MM.1S (cell line): ENCODE results near the gene CATSPERZ.
A peak's percentile ranks its signal among the peaks of the same experiment; 100 is the strongest.

Experiments used
- DNase-seq: peaks from one replicate; pipeline ENCODE4 v3.0.0-alpha.2; 2015
- H2AFZ ChIP-seq: fragments of 300-600 bp; sonication (generic); 2 replicates; pipeline ENCODE4 v1.6.0; 2016; ENCODE audit warnings: antibody characterized with exemption, low read length
- H3F3A ChIP-seq: fragments of 300-600 bp; sonication (generic); 2 replicates; pipeline ENCODE4 v1.6.1; 2016; ENCODE audit warnings: mild to moderate bottlenecking, antibody characterized with exemption, low read length, moderate library complexity, mixed read lengths; ENCODE audit not compliant: insufficient read depth
- H3K27ac ChIP-seq: fragments of 300-600 bp; sonication (generic); 2 replicates; pipeline ENCODE4 v1.5.1; 2016; ENCODE audit warnings: mild to moderate bottlenecking, low read length
- H3K27me3 ChIP-seq: fragments of 300-600 bp; sonication (generic); replicated peaks from 2 replicates; pipeline ENCODE4 v1.6.0; 2016; ENCODE audit warnings: low read length; ENCODE audit not compliant: insufficient read depth
- H3K36me3 ChIP-seq: fragments of 300-600 bp; sonication (generic); replicated peaks from 2 replicates; pipeline ENCODE4 v1.6.1; 2016; ENCODE audit warnings: mild to moderate bottlenecking, low read length, mixed read lengths; ENCODE audit not compliant: insufficient read depth
- H3K4me1 ChIP-seq: fragments of 300-600 bp; sonication (generic); 2 replicates; pipeline ENCODE4 v1.6.1; 2016; ENCODE audit warnings: low read length, mixed read lengths
- H3K4me2 ChIP-seq: fragments of 300-600 bp; sonication (generic); 2 replicates; pipeline ENCODE4 v1.6.0; 2016; ENCODE audit warnings: low read depth, low read length
- H3K4me3 ChIP-seq: fragments of 300-600 bp; sonication (generic); 2 replicates; pipeline ENCODE4 v1.5.1; 2016; ENCODE audit warnings: low read length, mixed read lengths
- H3K79me2 ChIP-seq: fragments of 300-600 bp; sonication (generic); 2 replicates; pipeline ENCODE4 v1.6.1; 2016; ENCODE audit warnings: mixed run types, low read length, mixed read lengths
- H3K9ac ChIP-seq: fragments of 300-600 bp; sonication (generic); 2 replicates; pipeline ENCODE4 v1.6.1; 2016; ENCODE audit warnings: low read length, mixed read lengths
- H3K9me2 ChIP-seq: fragments of 300-600 bp; sonication (generic); replicated peaks from 2 replicates; pipeline ENCODE4 v1.6.1; 2016; ENCODE audit warnings: mild to moderate bottlenecking, low read length, mixed read lengths; ENCODE audit not compliant: insufficient read depth
- H3K9me3 ChIP-seq: fragments of 300-600 bp; sonication (generic); replicated peaks from 2 replicates; pipeline ENCODE4 v1.6.1; 2016; ENCODE audit warnings: mild to moderate bottlenecking, low read length, mixed read lengths; ENCODE audit not compliant: insufficient read depth
- H4K20me1 ChIP-seq: fragments of 300-600 bp; sonication (generic); 2 replicates; pipeline ENCODE4 v1.6.1; 2016; ENCODE audit warnings: mild to moderate bottlenecking, low read length, moderate library complexity, mixed read lengths; ENCODE audit not compliant: insufficient read depth
- CTCF ChIP-seq: fragments of 300-600 bp; sonication (generic); IDR thresholded peaks from 2 replicates; pipeline ENCODE4 v1.5.1; 2016; ENCODE audit warnings: antibody characterized with exemption, low read length, mixed read lengths
- EZH2 ChIP-seq: fragments of 300-600 bp; sonication (generic); optimal IDR thresholded peaks from 2 replicates; pipeline ENCODE3; 2017; ENCODE audit warnings: low read depth, mild to moderate bottlenecking, antibody characterized with exemption, low read length, mixed read lengths
- EZH2phosphoT487 ChIP-seq: fragments of 300-600 bp; sonication (generic); IDR thresholded peaks from 2 replicates; pipeline ENCODE4 v1.6.1; 2018; ENCODE audit warnings: antibody characterized with exemption, low read length

CATSPERZ gene

GRCh38 chr11:64285885-64286800, 14.0 kb upstream of the CATSPERZ start:
- Histone ChIP-seq H4K20me1 (no peaks in the 10 kb centered on the region), H3K79me2 (peaks cover 29% of the 10 kb centered on the region), H3K27ac (peak overlapping the region; percentile 9; the same call in 1 of the 2 replicates), H3K4me2 (peak overlapping the region; percentile 98), H2AFZ (peak overlapping the region; percentile 24; the same call in 1 of the 2 replicates), H3K27me3 (peaks cover 9% of the 10 kb centered on the region), H3K9ac (peak overlapping the region; percentile 60), H3K9me2 (no peaks in the 10 kb centered on the region), H3K4me3 (peak overlapping the region; percentile 75), H3K36me3 (no peaks in the 10 kb centered on the region), H3K9me3 (no peaks in the 10 kb centered on the region), H3F3A (peaks cover 12% of the 10 kb centered on the region), H3K4me1 (peaks cover 10% of the 10 kb centered on the region)
- DNase-seq, result peak; percentile 69
- TF ChIP-seq CTCF, result peak; percentile 60
- TF ChIP-seq EZH2, result no peak
- no peak for TF ChIP-seq EZH2phosphoT487

GRCh38 chr11:64286801-64287159, 13.4 kb upstream of the CATSPERZ start:
- Histone ChIP-seq H4K20me1 (no peaks in the 10 kb centered on the region), H3K79me2 (peaks cover 29% of the 10 kb centered on the region), H3K4me3 (no peak overlapping the region), H3K4me2 (peak overlapping the region; percentile 98; the same call in 1 of the 2 replicates), H3K9me2 (no peaks in the 10 kb centered on the region), H2AFZ (no peak overlapping the region), H3K27me3 (peaks cover 11% of the 10 kb centered on the region), H3K27ac (no peak overlapping the region), H3K9ac (no peak overlapping the region), H3K36me3 (no peaks in the 10 kb centered on the region), H3K4me1 (peaks cover 10% of the 10 kb centered on the region), H3K9me3 (no peaks in the 10 kb centered on the region), H3F3A (peaks cover 12% of the 10 kb centered on the region)
- DNase-seq, result no peak
- TF ChIP-seq CTCF, result no peak
- no peak for TF ChIP-seq EZH2phosphoT487
- no peak for TF ChIP-seq EZH2

GRCh38 chr11:64287676-64288352, 12.3 kb upstream of the CATSPERZ start:
- Histone ChIP-seq H3K36me3 (no peaks in the 10 kb centered on the region), H3K4me2 (no peak overlapping the region), H3K9me3 (no peaks in the 10 kb centered on the region), H3K27me3 (peaks cover 21% of the 10 kb centered on the region), H3K4me1 (peaks cover 10% of the 10 kb centered on the region), H3K9ac (no peak overlapping the region), H3F3A (peaks cover 12% of the 10 kb centered on the region), H3K9me2 (no peaks in the 10 kb centered on the region), H3K79me2 (peaks cover 19% of the 10 kb centered on the region), H2AFZ (no peak overlapping the region), H3K4me3 (no peak overlapping the region), H4K20me1 (no peaks in the 10 kb centered on the region), H3K27ac (no peak overlapping the region)
- TF ChIP-seq CTCF (no peak), EZH2phosphoT487 (no peak), EZH2 (no peak)
- DNase-seq, result peak; percentile 3
